Left lung (tissue), 10 donors: ENCODE measurements around the gene GTF3C5. TPM values are rescaled to one million over a fixed set of nuclear protein-coding genes. Genes with fewer than 3 reads are reported as not detected.
A peak's percentile ranks its signal among the peaks of the same experiment; 100 is the strongest.
"Not testable (repeated sequence)": the region's sequence is repeated elsewhere in the genome, so short reads cannot be mapped to it uniquely, and the experiment has no call there.

Source experiments
- ATAC-seq: fragments of 200-7000 bp; cut with Tn5 transposase; one replicate; pipeline ENCODE4 v1.9.1; 2020; ENCODE audit warnings: moderate library complexity
- DNase-seq, 4 donors: peaks; one replicate each; pipeline ENCODE4 v3.0.0-alpha.2; 2013 to 2020
- H3K27ac ChIP-seq, 2 donors: fragments of 200-600 bp; sonication (generic) in 1 of 2; one replicate each; pipeline versions ENCODE4 v1.5.0 to v1.8.0; 2020 to 2021
- H3K27me3 ChIP-seq, 2 donors: fragments of 200-600 bp; sonication (generic) in 1 of 2; one replicate each; pipeline versions ENCODE4 v1.5.0 to v1.8.0; 2020 to 2021
- H3K36me3 ChIP-seq, 2 donors: fragments of 200-600 bp; sonication (generic) in 1 of 2; one replicate each; pipeline versions ENCODE4 v1.5.0 to v1.8.0; 2020 to 2021
- H3K4me1 ChIP-seq, 2 donors: fragments of 200-600 bp; one replicate each; pipeline ENCODE4 v1.8.0; 2021
- H3K4me3 ChIP-seq, 2 donors: fragments of 200-600 bp; sonication (generic) in 1 of 2; one replicate each; pipeline versions ENCODE4 v1.5.0 to v1.8.0; 2020 to 2021; ENCODE audit warnings: mild to moderate bottlenecking in 1 of 2
- H3K9me3 ChIP-seq, 2 donors: fragments of 200-600 bp; sonication (generic) in 1 of 2; one replicate each; pipeline versions ENCODE4 v1.5.0 to v1.8.0; 2020 to 2021
- CTCF ChIP-seq, 2 donors: fragments of 200-600 bp; sonication (generic) in 1 of 2; IDR thresholded peaks; one replicate each; pipeline versions ENCODE4 v1.5.0 to v1.8.0; 2021; ENCODE audit warnings: antibody characterized with exemption in 2 of 2
- intact Hi-C, 2 donors: fragments of 100-400 bp; cut with DNase I; formaldehyde crosslinking; loops; one replicate each; pipeline versions ENCODE4 v1.11.2 to v1.14.2; 2022
- polyA plus RNA-seq, 6 donors: library from polyadenylated mRNA; unstranded; fragments of 120-200 nt; gene quantifications; one replicate each; pipeline ENCODE4 v1.2.1, GENCODE V29; 2013; ENCODE audit not compliant: insufficient read length in 6 of 6
- total RNA-seq, 2 donors: library from RNA; stranded (reverse); fragmentation: NEBNext Ultra II Directional; extraction: Animal tissue kit (Norgen Biotek cat#: 25700); gene quantifications; one replicate each; pipeline ENCODE4 v1.2.1, GENCODE V29; 2021
- donor health status: DM: no; HTN: yes; CAD: no.
- donor health status: DM: no; HTN: no; CAD: no.

The GTF3C5 gene
- total and polyA plus RNA-seq, 8 donors = 37.3 to 69.5 (median 66.1) TPM

GRCh38 chr9:133064241-133065069, 33.7 kb downstream of the GTF3C5 start:
- TF ChIP-seq CTCF (IDR thresholded peaks at IDR 0.05) = no peak
- ATAC-seq (no peak), DNase-seq (peak in 1 of 4 donors; percentile 63)
- H3K27me3 ChIP-seq = no peaks in the 10 kb centered on the region
- H3K27ac ChIP-seq = no peak overlapping the region
- no peak overlapping the region for H3K4me3 ChIP-seq
- H3K4me1 ChIP-seq = peaks cover 0 to 9% of the 10 kb centered on the region in 2 donors
- H3K9me3 ChIP-seq = no peaks in the 10 kb centered on the region
- H3K36me3 ChIP-seq = no peaks in the 10 kb centered on the region
- intact Hi-C loops = no loop called here

GRCh38 chr9:133065070-133065388, 34.2 kb downstream of the GTF3C5 start:
- no peak for DNase-seq
- Histone ChIP-seq H3K4me1 (peaks cover 0 to 5% of the 10 kb centered on the region in 2 donors), H3K36me3 (no peaks in the 10 kb centered on the region), H3K27me3 (no peaks in the 10 kb centered on the region), H3K27ac (no peak overlapping the region), H3K9me3 (no peaks in the 10 kb centered on the region), H3K4me3 (no peak overlapping the region)
- ATAC-seq = no peak
- intact Hi-C loops = no loop called here
- TF ChIP-seq CTCF (IDR thresholded peaks at IDR 0.05) = no peak

GRCh38 chr9:133066181-133066983, 35.6 kb downstream of the GTF3C5 start:
- H3K4me3 ChIP-seq = no peak overlapping the region
- H3K4me1 ChIP-seq = no peaks in the 10 kb centered on the region
- no peak for TF ChIP-seq CTCF (IDR thresholded peaks at IDR 0.05)
- no peak for ATAC-seq
- no peaks in the 10 kb centered on the region for H3K9me3 ChIP-seq
- H3K27me3 ChIP-seq = no peaks in the 10 kb centered on the region
- intact Hi-C loops = no loop called here
- DNase-seq = peak in 1 of 4 donors; percentile 62
- no peaks in the 10 kb centered on the region for H3K36me3 ChIP-seq
- no peak overlapping the region for H3K27ac ChIP-seq

GRCh38 chr9:133067006-133067405, 36.2 kb downstream of the GTF3C5 start:
- ATAC-seq (no peak), DNase-seq (peak in 1 of 4 donors; percentile 62)
- Histone ChIP-seq H3K4me1 (no peaks in the 10 kb centered on the region), H3K4me3 (no peak overlapping the region), H3K27me3 (no peaks in the 10 kb centered on the region), H3K27ac (no peak overlapping the region), H3K36me3 (no peaks in the 10 kb centered on the region), H3K9me3 (no peaks in the 10 kb centered on the region)
- TF ChIP-seq CTCF (IDR thresholded peaks at IDR 0.05) = no peak
- intact Hi-C loops = no loop called here

- no peaks in the 10 kb centered on the region for H3K9me3 ChIP-seq
- DNase-seq (peak in 1 of 4 donors; percentile 22), ATAC-seq (no peak)
- no peaks in the 10 kb centered on the region for H3K27me3 ChIP-seq
- intact Hi-C loops = no loop called here
- no peaks in the 10 kb centered on the region for H3K4me1 ChIP-seq
- no peak overlapping the region for H3K27ac ChIP-seq
- H3K4me3 ChIP-seq = no peak overlapping the region
- H3K36me3 ChIP-seq = no peaks in the 10 kb centered on the region
- TF ChIP-seq CTCF (IDR thresholded peaks at IDR 0.05) = no peak
Measured at GRCh38 chr9:133067813-133068212, 37.0 kb downstream of the GTF3C5 start.

GRCh38 chr9:133068431-133068830, 37.6 kb downstream of the GTF3C5 start:
- ATAC-seq, H3K27ac ChIP-seq, H3K9me3 ChIP-seq, H3K4me1 ChIP-seq, H3K36me3 ChIP-seq, intact Hi-C loops, H3K27me3 ChIP-seq, H3K4me3 ChIP-seq: not testable (repeated sequence)
- DNase-seq = peak in 1 of 4 donors; percentile 6

- intact Hi-C loops = not testable (repeated sequence)
Measured at GRCh38 chr9:133070500-133070961, 39.7 kb downstream of the GTF3C5 start.

GRCh38 chr9:133070985-133071384, 40.2 kb downstream of the GTF3C5 start:
- H3K27ac ChIP-seq, H3K36me3 ChIP-seq, H3K9me3 ChIP-seq, H3K4me1 ChIP-seq, intact Hi-C loops, H3K4me3 ChIP-seq, ATAC-seq, H3K27me3 ChIP-seq: not testable (repeated sequence)
- peak in 1 of 4 donors; percentile 39 for DNase-seq

More at GRCh38 chr9:133070500-133070961, 39.7 kb downstream of the GTF3C5 start:
- not testable (repeated sequence) for H3K27me3 ChIP-seq, H3K36me3 ChIP-seq, H3K4me1 ChIP-seq, H3K27ac ChIP-seq, H3K4me3 ChIP-seq, H3K9me3 ChIP-seq, ATAC-seq
- DNase-seq = peak in 1 of 4 donors; percentile 71
